ENCODE data around the gene EXOSC5.
A peak's percentile ranks its signal among the peaks of the same experiment; 100 is the strongest.
"Not testable (repeated sequence)": the region's sequence is repeated elsewhere in the genome, so short reads cannot be mapped to it uniquely, and the experiment has no call there.

Gene EXOSC5

GRCh38 chr19:41397086-41398049 is at the start of gene EXOSC5, which contains the start of gene BCKDHA:
Gene EXOSC5, minus strand, starts transcription at chr19:41397359. Its CDS starts 31 bp downstream, at chr19:41397328.
Gene BCKDHA, plus strand, starts transcription at chr19:41397818. Its CDS starts 10 bp downstream, at chr19:41397828.
- peak; percentile 100 for DNase-seq (ENCODE audit: low read depth)

- DNase-seq (ENCODE audit: low read depth), result no peak
These were observed 48.4 kb upstream of the EXOSC5 start for GRCh38 chr19:41445575-41445974.

DNA sequence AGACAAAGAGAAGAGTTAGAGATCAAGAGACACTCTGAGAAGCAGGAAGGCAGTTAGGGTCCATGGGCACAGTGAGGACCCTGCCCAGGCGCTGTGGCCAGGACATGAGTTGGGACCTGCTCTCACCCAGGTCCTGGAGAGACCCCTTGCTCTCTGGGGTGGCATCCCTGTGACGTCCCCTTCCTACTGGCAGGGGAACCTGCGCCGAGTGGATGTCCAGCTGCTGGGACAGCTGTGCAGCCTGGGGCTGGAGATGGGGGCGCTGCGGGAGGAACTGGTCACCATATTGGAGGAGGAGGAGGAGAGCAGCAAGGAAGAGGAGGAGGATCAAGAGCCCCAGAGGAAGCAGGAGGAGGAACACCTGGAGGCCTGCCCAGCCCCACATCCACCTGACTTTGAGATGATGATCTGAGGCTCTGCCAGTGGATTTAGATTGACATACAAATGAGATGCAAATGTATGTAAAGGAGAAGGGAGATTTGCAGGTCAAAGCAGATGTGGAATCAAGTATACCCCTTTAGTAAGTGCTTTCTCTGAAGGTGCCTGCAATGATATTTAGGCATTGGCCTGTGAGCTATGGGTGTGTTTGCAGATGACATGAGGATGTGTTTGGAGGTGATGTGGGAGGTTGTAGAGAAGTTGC is 46.8 kb upstream of the EXOSC5 start:
- no peak for DNase-seq (ENCODE audit: low read depth)

GRCh38 chr19:41442473-41443355 is 45.6 kb upstream of the EXOSC5 start, which contains the start of gene ERICH4:
Gene ERICH4, plus strand, starts transcription at chr19:41443156. Its CDS starts 14 bp downstream, at chr19:41443170.
- DNase-seq (ENCODE audit: low read depth), result no peak

DNA sequence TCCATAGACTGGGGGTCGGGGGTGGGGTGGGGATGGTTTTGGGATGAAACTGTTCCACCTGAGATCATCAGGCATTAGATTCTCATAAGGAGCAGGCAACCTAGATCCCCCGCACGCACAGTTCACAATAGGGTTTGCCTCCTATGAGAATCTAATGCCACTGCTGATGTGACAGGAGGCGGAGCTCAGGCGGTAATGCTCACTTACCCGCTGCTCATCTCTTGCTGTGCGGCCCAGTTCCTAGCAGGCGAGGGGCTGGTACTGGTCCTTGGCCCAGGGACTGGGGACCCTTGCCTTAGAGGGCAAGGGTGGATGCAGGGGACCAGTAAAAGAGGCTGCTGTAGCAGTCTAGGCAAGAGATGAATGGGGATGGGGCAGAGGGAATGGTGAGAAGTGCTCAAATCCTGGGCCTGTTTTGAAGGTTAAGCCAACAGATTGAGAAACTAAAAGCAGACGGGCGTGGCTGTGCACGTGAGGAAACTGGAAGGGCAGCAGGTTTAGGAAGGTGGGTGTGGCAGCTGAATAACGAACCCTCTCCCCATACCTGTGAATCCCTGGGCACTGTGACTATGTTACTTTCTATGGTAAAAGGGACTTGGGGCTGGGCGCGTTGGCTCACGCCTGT is 44.3 kb upstream of the EXOSC5 start:
- DNase-seq (ENCODE audit: low read depth), result no peak

- peak; percentile 99 for DNase-seq (ENCODE audit: low read depth)
These were observed 42.5 kb upstream of the EXOSC5 start, which contains the start of gene DMAC2 for GRCh38 chr19:41439441-41440222. Gene DMAC2, minus strand, starts transcription at chr19:41439912. Its CDS starts 13 bp downstream, at chr19:41439899.

DNA sequence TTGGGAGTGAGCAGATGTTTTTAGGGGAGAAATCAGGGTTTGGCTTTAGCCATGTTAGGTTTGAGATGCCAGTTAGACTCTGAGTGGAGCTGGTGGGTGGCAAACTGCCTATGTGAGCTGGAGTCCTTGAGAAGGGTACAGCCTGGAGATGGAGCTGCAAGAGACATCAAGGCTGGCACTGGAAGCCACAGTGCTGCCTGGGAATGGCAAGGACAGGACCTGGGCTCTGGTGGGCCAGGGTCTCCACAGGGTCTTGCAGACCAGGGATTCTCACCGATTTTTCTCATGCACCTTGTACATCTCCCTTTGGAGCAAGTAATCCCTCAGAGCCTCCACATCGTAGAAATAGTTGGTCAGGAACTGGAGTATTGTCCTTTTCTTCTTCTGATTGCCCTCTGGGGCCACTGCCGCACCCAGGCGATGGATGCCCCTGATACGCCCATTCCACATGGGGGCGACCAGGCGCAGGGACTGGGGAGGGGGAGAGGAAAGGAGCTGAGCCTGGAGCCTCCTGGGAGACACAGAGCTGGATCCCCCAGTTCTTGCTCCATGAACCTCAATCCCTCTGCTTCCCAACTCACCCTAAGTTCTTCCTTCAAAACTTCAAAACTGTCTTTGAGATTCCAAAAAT is 40.9 kb upstream of the EXOSC5 start:
- no peak for DNase-seq (ENCODE audit: low read depth)

- DNase-seq (ENCODE audit: low read depth), result no peak
These were observed 39.5 kb upstream of the EXOSC5 start for GRCh38 chr19:41436674-41436951.

DNA sequence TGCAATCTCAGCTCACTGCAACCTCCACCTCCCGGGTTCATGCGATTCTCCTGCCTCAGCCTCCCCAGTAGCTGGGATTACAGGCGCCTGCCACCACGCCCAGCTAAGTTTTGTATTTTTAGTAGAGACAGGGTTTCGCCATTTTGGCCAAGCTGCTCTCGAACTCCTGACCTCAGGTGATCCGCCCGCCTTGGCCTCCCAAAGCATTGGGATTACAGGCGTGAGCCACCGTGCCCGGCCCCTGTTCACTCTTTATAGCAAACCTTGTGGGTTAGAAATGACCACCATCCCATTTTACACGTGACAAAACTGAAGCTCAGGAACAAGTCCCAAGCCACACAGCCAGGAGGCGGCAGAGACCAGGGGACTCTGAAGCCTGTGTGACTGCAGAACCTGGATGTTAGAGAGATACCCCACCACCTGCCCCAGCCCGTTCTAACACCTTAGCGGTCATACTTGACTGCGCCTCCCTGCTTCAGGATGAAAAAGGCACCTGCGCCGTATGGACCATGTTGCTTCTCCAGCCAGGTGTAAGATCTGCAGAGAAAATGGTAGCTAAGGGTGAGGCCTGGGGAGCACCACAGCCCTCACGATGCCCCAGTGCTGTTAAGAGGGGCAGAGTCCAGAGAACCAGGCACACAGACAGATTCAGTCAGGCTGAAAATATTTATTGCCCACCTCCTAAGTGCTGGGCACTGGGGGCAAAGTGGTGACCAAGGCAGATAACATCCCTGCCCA is 38.9 kb upstream of the EXOSC5 start:
- DNase-seq (ENCODE audit: low read depth), result no peak

DNA sequence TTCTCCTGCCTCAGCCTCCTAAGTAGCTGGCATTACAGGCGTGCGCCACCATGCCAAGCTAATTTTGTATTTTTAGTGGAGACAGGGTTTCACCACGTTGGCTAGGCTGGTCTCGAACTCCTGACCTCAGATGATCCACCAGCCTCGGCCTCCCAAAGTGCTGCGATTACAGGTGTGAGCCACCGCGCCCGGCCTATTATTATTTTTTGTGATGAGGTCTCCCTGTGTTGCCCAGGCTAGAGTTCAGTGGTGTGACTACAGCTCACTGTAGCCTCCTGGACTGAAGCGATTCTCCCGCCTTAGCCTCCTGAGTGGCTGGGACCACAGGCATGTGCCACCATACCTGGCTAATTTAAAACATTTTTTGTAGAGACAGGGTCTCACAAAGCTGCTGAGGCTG is 38.2 kb upstream of the EXOSC5 start:
- DNase-seq (ENCODE audit: low read depth), result not testable (repeated sequence)

DNA sequence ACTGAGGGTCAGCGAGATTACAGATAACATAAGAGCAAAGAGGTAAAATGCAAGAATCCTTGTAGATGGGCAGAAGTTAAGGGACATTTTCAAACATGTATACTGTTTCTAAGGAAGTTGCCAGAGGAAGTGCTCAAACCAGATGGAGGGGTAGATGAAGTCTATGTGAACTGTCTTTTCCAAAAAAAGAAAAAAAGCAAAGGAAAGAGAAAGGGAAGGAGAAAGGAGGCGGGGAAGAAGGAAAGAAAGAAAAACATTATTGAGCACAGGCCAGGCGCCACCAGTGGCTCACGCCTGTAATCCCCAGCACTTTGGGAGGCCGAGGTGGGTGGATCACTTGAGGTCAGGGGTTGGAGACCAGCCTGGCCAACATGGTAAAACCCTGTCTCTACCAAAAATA is 37.3 kb upstream of the EXOSC5 start:
- DNase-seq (ENCODE audit: low read depth), result no peak

GRCh38 chr19:41433171-41433570 is 36.0 kb upstream of the EXOSC5 start:
- DNase-seq (ENCODE audit: low read depth), result no peak

DNA sequence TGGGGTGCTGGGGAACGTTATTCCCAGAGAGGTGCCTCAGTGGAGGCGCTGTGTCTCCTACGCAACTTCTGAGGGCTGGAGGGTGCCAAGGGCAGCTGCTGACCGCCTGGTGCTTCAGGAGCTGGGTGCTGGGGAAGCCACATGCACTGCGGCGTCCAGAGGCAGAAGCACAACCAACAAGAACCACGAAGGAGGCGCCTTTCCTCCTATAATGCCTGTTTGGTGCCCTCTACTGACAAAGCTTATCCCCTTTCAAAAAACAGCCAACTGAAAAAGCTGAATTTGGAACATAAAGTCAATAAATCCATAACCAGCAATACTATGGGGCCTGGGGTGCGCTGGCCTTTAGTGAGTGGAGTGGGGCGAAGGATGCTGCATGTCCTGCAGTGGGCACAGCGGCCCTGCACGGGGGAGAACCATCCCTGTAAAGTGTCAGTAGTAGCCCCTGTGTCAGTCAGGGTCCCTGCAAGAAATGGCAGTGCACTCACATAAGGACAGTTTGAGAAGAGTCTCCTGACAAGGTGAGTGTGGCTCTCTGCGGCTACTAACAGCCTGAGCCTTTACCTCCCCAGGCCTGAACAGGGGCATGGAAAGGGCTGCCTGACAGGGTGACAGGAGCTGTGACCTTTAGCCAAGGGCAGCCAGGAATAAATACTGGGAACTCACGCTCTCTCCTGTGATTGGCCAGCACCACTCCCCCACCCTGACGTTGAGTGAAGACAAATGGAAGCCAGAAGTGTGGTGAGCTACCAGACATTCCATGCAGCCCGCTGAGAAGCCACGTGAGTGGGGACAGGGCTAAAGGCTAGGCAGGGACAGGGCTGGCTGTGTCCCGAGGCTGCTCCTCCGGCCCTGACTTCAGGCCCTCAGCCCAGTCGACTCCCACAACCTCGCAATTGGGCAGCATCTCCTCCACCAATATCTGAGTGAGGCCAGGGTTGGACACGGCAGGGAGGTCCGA is 34.5 kb upstream of the EXOSC5 start:
- DNase-seq (ENCODE audit: low read depth), result peak; percentile 54

DNA sequence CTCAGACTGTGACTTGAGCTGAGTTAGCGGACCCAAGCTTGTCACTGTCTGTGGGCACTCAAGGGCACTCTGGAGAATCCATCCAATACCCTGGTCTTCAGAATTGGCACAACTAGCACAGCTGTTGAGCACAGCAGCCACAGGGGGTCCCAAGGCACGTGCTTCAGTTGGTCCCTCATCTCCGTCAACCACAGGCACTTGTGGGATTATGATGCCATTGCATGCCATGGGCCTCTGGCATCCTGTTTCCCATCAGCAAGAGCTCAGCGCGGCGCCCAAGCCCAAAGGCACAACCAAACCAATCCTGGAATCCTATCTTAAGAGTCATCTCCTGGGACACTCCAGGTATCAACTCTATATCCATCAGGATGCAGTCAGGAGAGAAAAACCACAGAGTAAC is 33.8 kb upstream of the EXOSC5 start:
- peak; percentile 27 for DNase-seq (ENCODE audit: low read depth)

- DNase-seq (ENCODE audit: low read depth), result no peak
These were observed 31.3 kb upstream of the EXOSC5 start for GRCh38 chr19:41428481-41428859.

DNA sequence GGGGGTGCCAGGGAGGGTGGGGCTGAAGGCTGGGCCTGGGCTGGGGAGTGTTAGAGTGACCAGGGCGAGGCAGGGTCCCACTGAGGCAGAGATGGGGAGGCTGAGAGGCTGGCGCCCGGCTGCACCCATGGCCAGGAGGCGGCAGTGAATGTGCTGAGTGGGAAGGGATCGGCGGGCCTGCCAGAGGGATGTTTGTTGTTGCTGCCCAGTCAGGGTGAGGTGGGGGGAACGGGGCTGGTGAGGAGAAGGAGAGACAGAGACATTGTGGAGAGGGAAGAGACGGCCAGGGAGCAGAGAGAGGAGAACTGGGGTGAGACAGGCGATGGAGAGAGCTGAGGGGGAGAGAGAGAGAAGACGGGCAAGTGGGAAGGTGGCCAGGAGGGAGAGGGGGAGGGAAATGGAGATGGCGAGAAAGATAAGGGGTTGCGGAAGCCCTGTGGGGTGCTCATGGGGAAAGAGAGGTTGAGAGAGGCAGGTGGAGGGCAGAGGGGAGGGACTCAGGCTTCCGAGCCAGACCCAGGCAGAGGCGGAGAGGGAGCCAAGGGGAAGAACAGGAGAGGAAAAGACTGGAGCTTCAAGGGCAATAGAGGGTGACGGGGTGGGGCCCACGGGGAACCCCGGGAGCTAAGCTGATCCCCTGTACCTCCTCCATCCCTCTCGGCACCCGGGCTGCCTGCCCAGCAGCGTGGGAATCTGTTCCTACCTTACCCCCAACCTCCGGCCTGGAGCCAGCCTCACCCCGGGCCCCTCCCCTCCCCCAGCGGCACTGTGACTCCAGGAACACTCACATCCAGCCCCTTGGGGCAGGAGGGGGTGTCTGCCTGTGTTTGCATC is 30.7 kb upstream of the EXOSC5 start:
- peak; percentile 24 for DNase-seq (ENCODE audit: low read depth)

- peak; percentile 64 for DNase-seq (ENCODE audit: low read depth)
These were observed 29.9 kb upstream of the EXOSC5 start, which contains the start of gene B3GNT8 for GRCh38 chr19:41426952-41427646. Gene B3GNT8, minus strand, starts transcription at chr19:41427374. Its CDS starts 596 bp downstream, at chr19:41426778.

Measured in ELR (cell line).